ENCODE data around the gene EMILIN1.

Gene EMILIN1

GRCh38 chr2:27127883-27128667, 49.7 kb downstream of the EMILIN1 start:
- DNase-seq = no peak

- no peak for DNase-seq
Measured at GRCh38 chr2:27128668-27129571, 50.5 kb downstream of the EMILIN1 start.

- no peak for DNase-seq
Measured at GRCh38 chr2:27130396-27130795, 52.0 kb downstream of the EMILIN1 start.

- DNase-seq = no peak
Measured at GRCh38 chr2:27131429-27131828, 53.0 kb downstream of the EMILIN1 start.

GRCh38 chr2:27133195-27133875, 54.9 kb downstream of the EMILIN1 start:
- DNase-seq = no peak

- DNase-seq = peak; percentile 98
Measured at GRCh38 chr2:27133905-27134780, 55.7 kb downstream of the EMILIN1 start, which contains the start of gene PREB. Gene PREB (minus strand): TSS chr2:27134636. CDS start chr2:27134421, 215 bp downstream.

- DNase-seq = no peak
Measured at GRCh38 chr2:27134781-27135477, 56.5 kb downstream of the EMILIN1 start.

- DNase-seq = no peak
Measured at GRCh38 chr2:27135478-27135955, 57.1 kb downstream of the EMILIN1 start.

All from activated effector memory CD4-positive, alpha-beta T cell treated with Interleukin-2 at 50 U/mL for 16 hours (primary cell).